HepG2 (cell line): Measurements from ENCODE around the gene DLL4.

Experiments used
- CCAR2 ChIP-seq: fragments of 200-400 bp; formaldehyde crosslinking; optimal IDR thresholded peaks from 2 replicates; pipeline ENCODE3; 2018; ENCODE audit warnings: low read depth, mild to moderate bottlenecking, low read length, moderate library complexity
- JARID2 ChIP-seq: sonication (generic); formaldehyde crosslinking; IDR thresholded peaks from 2 replicates; pipeline ENCODE4 v1.8.1; 2023; ENCODE audit warnings: missing genetic modification reagents, inconsistent platforms; ENCODE audit not compliant: insufficient replicate concordance
- MEIS2 ChIP-seq: sonication (generic); formaldehyde crosslinking; IDR thresholded peaks from 2 replicates; pipeline ENCODE4 v1.9.0; 2021; ENCODE audit warnings: mild to moderate bottlenecking, missing genetic modification reagents
- POLR2AphosphoS5 ChIP-seq: IDR thresholded peaks from 2 replicates; pipeline ENCODE4 v1.6.1; 2012; ENCODE audit warnings: low read depth, low read length
- RORA ChIP-seq: sonication (generic); formaldehyde crosslinking; IDR thresholded peaks from 2 replicates; pipeline ENCODE4 v1.5.0; 2020; ENCODE audit warnings: mild to moderate bottlenecking, missing genetic modification reagents, moderate library complexity

GRCh38 chr15:40921949-40922607 lies 7.1 kb upstream of the DLL4 start:
- TF ChIP-seq POLR2AphosphoS5, result no peak
- no peak for TF ChIP-seq JARID2 (CRISPR knock-in tag)
- TF ChIP-seq CCAR2, result no peak
- no peak for TF ChIP-seq RORA
- no peak for TF ChIP-seq MEIS2 (CRISPR knock-in tag)
